Fibroblast of villous mesenchyme (primary cell): Measurements from ENCODE around the gene ZNF575. TPM values are rescaled to one million over a fixed set of nuclear protein-coding genes. Genes with fewer than 3 reads are reported as not detected.
"Not testable (repeated sequence)": the region's sequence is repeated elsewhere in the genome, so short reads cannot be mapped to it uniquely, and the experiment has no call there.

Experiments
- DNase-seq: peaks from one replicate; pipeline ENCODE4 v3.0.0-alpha.2; 2010; ENCODE audit warnings: low read depth
- H3K4me3 ChIP-seq: 2 replicates; pipeline ENCODE4 v1.5.1; 2011; ENCODE audit warnings: low read depth, mild to moderate bottlenecking, low read length
- total RNA-seq: library from RNA; depleted of rRNA; stranded (reverse); fragments of >200 nt; gene quantifications from 2 replicates; pipeline ENCODE4 v1.2.3, GENCODE V29; 2012
- TF ChIP-seq, protein P1 (sequence below): IDR thresholded peaks from 2 replicates; pipeline ENCODE4 v1.5.1; 2012; ENCODE audit warnings: low read depth, mild to moderate bottlenecking, low read length; ENCODE audit not compliant: insufficient read depth

Gene ZNF575
- total RNA-seq, 1 donor = under 0.01 TPM

DNA sequence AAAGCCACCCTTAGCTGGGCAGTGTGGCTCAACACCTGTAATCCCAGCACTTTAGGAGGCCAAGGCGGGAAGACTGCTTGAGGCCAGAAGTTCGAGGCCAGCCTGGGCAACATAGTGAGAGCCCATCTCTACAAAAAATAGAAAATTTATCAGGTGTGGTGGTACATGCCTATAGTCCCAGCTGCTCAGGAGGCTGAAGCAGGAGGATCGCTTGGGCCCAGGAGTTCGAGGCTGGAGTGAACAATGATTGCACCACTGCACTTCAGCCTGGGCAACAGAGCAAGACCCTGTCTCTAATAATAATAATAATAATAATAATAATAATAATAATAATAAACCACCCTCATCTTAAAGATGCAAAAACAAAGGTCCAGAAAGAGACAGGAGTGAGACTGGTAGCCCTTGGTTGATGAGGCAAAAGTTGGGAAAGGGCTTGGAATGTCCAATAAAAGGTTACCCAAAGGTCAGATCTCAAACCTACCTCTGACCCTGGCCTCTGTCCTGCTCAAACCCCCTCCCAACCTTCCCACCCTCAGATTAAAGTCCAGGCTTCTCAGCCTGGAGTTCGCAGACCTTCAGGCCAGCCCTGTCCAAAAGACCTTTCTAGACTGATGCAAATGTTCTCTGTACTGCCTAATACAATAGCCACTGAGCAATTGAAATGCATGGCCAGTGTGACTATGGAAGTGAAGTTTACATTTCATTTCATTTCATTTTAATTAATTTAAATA lies 9.1 kb downstream of the ZNF575 start:
- TF ChIP-seq, protein P1, sequence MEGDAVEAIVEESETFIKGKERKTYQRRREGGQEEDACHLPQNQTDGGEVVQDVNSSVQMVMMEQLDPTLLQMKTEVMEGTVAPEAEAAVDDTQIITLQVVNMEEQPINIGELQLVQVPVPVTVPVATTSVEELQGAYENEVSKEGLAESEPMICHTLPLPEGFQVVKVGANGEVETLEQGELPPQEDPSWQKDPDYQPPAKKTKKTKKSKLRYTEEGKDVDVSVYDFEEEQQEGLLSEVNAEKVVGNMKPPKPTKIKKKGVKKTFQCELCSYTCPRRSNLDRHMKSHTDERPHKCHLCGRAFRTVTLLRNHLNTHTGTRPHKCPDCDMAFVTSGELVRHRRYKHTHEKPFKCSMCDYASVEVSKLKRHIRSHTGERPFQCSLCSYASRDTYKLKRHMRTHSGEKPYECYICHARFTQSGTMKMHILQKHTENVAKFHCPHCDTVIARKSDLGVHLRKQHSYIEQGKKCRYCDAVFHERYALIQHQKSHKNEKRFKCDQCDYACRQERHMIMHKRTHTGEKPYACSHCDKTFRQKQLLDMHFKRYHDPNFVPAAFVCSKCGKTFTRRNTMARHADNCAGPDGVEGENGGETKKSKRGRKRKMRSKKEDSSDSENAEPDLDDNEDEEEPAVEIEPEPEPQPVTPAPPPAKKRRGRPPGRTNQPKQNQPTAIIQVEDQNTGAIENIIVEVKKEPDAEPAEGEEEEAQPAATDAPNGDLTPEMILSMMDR = no peak
- no peak for DNase-seq
- no peak overlapping the region for H3K4me3 ChIP-seq

GRCh38 chr19:43544077-43544476 lies 11.1 kb downstream of the ZNF575 start:
- TF ChIP-seq, protein P1 = no peak

DNA sequence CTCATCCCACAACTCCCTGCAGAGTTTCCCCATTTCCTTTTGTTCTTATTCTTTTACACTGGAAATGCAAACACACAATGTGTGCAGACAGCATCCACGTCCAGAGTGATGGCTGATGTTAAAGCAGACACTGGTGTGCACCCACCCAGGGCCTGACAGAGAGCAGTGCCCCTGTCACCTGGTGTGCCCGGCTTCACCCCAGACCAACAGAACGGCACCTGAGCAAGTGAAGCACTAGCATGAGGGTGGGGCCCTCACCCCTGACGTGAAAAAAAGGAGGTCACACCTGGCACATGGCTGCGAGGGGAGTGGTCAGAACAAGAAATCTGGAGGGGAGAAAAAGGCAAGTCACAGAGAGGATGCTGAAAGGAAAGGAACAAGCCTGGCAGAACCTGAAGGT lies 12.3 kb downstream of the ZNF575 start:
- H3K4me3 ChIP-seq = no peak overlapping the region
- TF ChIP-seq, protein P1 = no peak
- DNase-seq = no peak

More at GRCh38 chr19:43544077-43544476, 11.1 kb downstream of the ZNF575 start:
- H3K4me3 ChIP-seq = no peak overlapping the region
- no peak for DNase-seq

DNA sequence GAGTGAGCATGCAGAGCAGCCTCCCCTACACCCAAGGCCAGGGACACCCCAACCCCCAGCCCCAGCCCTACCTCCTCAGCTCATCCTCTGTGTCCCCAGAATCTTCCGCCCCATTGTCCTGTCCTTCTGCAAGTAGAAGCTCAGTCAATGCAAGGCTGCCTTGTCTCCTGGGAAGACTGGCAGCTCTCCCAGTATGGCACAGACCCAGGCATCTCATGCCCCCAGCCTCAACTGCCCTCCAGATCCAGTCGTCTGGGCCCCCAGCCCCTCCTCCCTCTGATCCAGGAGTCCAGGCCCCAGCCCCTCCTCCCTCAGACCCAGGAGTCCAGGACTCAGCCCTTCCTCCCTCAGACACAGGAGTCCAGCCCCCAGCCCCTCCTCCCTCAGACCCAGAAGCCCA lies 13.0 kb downstream of the ZNF575 start:
- TF ChIP-seq, protein P1 = no peak
- DNase-seq = no peak
- no peak overlapping the region for H3K4me3 ChIP-seq

GRCh38 chr19:43546581-43546980 lies 13.6 kb downstream of the ZNF575 start:
- DNase-seq = no peak
- H3K4me3 ChIP-seq = no peak overlapping the region
- TF ChIP-seq, protein P1 = no peak

DNA sequence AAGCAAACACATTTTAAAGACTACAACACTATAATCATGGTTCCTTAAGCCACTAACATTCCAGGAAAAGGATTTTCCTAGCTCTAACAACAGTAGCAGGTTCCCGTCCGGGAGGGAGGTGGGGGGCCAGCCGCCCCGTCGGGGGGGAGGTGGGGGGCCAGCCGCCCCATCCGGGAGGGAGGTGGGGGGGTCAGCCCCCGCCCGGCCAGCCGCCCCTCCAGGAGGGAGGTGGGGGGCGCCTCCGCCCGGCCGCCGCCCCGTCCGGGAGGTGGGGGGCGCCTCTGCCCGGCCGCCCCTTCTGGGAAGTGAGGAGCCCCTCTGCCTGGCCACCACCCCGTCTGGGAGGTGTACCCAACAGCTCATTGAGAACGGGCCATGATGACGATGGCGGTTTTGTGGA lies 14.9 kb downstream of the ZNF575 start:
- DNase-seq, H3K4me3 ChIP-seq: not testable (repeated sequence)

GRCh38 chr19:43548706-43549105 lies 15.7 kb downstream of the ZNF575 start:
- H3K4me3 ChIP-seq = no peak overlapping the region
- TF ChIP-seq, protein P1 = no peak
- no peak for DNase-seq
